ENCODE data around the gene DLG5.

DNA sequence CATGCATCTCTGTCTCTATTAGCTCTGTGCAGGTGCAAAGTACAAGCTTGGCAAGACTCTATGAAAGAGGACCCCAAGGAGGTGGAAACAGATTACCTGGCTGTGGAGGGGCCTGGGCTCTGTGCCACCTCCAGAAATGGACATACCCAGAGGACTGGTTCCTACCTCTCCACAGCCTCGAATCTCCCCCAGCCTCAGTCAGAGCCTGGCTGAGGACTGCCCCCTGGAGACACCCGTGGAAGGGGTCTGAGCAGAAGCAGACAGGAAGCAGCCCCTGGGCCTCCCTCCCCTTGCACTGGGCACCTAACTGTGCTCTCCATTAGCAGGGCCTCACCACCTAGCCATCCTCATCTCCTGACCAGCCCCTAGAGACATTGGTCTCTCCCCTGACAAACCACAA lies 92.0 kb downstream of the DLG5 start:
- TF ChIP-seq, protein P1, sequence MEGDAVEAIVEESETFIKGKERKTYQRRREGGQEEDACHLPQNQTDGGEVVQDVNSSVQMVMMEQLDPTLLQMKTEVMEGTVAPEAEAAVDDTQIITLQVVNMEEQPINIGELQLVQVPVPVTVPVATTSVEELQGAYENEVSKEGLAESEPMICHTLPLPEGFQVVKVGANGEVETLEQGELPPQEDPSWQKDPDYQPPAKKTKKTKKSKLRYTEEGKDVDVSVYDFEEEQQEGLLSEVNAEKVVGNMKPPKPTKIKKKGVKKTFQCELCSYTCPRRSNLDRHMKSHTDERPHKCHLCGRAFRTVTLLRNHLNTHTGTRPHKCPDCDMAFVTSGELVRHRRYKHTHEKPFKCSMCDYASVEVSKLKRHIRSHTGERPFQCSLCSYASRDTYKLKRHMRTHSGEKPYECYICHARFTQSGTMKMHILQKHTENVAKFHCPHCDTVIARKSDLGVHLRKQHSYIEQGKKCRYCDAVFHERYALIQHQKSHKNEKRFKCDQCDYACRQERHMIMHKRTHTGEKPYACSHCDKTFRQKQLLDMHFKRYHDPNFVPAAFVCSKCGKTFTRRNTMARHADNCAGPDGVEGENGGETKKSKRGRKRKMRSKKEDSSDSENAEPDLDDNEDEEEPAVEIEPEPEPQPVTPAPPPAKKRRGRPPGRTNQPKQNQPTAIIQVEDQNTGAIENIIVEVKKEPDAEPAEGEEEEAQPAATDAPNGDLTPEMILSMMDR (IDR thresholded peaks at IDR 0.05; ENCODE audit: poor library complexity): no peak
- TF ChIP-seq EZH2phosphoT487 (IDR thresholded peaks at IDR 0.05; ENCODE audit: low read depth, severe bottlenecking, unreplicated experiment): no peak
